Thoracic aorta (tissue), 2 donors: ENCODE results near the gene PRR20E. TPM values are rescaled to one million over a fixed set of nuclear protein-coding genes. Genes with fewer than 3 reads are reported as not detected.
"Not testable (repeated sequence)": the region's sequence is repeated elsewhere in the genome, so short reads cannot be mapped to it uniquely, and the experiment has no call there.

Experiments used
- ATAC-seq: fragments of 150-250 bp; one replicate; pipeline ENCODE4 v1.8.0; 2017; ENCODE audit warnings: low read depth; ENCODE audit not compliant: insufficient number of reproducible peaks, low FRiP score
- DNase-seq: peaks from one replicate; pipeline ENCODE4 v3.0.0-alpha.2; 2020; ENCODE audit warnings: low spot score
- H3K27ac ChIP-seq, 2 donors: fragments of 200-600 bp; sonication (generic); 1 replicate in 1 of 2; 2 replicates in 1 of 2; pipeline ENCODE4 v1.5.1; 2016; ENCODE audit warnings: mild to moderate bottlenecking in 2 of 2, moderate library complexity in 2 of 2
- H3K27me3 ChIP-seq: fragments of 200-600 bp; sonication (generic); replicated peaks from 2 replicates; pipeline ENCODE4 v1.6.0; 2016; ENCODE audit warnings: mild to moderate bottlenecking; ENCODE audit not compliant: insufficient read depth
- H3K36me3 ChIP-seq: fragments of 200-600 bp; sonication (generic); one replicate; pipeline ENCODE4 v1.5.1; 2016
- H3K4me1 ChIP-seq, 2 donors: fragments of 200-600 bp; sonication (generic); 1 replicate in 1 of 2; 2 replicates in 1 of 2; pipeline versions ENCODE4 v1.5.1 to v1.6.0; 2016; ENCODE audit warnings: low read depth in 2 of 2, mild to moderate bottlenecking in 1 of 2; ENCODE audit not compliant: control insufficient read depth in 1 of 2
- H3K4me3 ChIP-seq: fragments of 200-600 bp; sonication (generic); 2 replicates; pipeline ENCODE4 v1.5.1; 2016; ENCODE audit warnings: mild to moderate bottlenecking
- H3K9me3 ChIP-seq: fragments of 200-600 bp; sonication (generic); 2 replicates; pipeline ENCODE4 v1.5.1; 2016
- total RNA-seq, 2 donors: library from RNA; depleted of rRNA; stranded (reverse); fragments of >200 nt; gene quantifications; one replicate each; pipeline versions ENCODE4 v1.1.0 to v1.2.3, GENCODE V29; 2016
- TF ChIP-seq, protein P1 (sequence below): fragments of 200-600 bp; sonication (generic); IDR thresholded peaks from one replicate; pipeline ENCODE4 v1.5.1; 2019; ENCODE audit warnings: antibody characterized with exemption

PRR20E gene
- total RNA-seq, result not detected

GRCh38 chr13:57166897-57167296, at the start of gene PRR20E:
PRR20E (plus strand) TSS chr13:57167197; CDS start chr13:57167584, 387 bp downstream.
- H3K4me1 ChIP-seq, H3K36me3 ChIP-seq, DNase-seq, H3K27ac ChIP-seq, H3K9me3 ChIP-seq, H3K27me3 ChIP-seq, ATAC-seq, H3K4me3 ChIP-seq: not testable (repeated sequence)

- Histone ChIP-seq H3K36me3 (no peaks in the 10 kb centered on the region), H3K4me1 (peaks cover 4 to 30% of the 10 kb centered on the region in 2 donors), H3K27me3 (no peaks in the 10 kb centered on the region), H3K27ac (peak overlapping the region; percentile 43 to 51), H3K4me3 (no peak overlapping the region), H3K9me3 (no peaks in the 10 kb centered on the region)
- DNase-seq (peak; percentile 20), ATAC-seq (peak; percentile 98)
- TF ChIP-seq, protein P1, sequence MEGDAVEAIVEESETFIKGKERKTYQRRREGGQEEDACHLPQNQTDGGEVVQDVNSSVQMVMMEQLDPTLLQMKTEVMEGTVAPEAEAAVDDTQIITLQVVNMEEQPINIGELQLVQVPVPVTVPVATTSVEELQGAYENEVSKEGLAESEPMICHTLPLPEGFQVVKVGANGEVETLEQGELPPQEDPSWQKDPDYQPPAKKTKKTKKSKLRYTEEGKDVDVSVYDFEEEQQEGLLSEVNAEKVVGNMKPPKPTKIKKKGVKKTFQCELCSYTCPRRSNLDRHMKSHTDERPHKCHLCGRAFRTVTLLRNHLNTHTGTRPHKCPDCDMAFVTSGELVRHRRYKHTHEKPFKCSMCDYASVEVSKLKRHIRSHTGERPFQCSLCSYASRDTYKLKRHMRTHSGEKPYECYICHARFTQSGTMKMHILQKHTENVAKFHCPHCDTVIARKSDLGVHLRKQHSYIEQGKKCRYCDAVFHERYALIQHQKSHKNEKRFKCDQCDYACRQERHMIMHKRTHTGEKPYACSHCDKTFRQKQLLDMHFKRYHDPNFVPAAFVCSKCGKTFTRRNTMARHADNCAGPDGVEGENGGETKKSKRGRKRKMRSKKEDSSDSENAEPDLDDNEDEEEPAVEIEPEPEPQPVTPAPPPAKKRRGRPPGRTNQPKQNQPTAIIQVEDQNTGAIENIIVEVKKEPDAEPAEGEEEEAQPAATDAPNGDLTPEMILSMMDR, result no peak
Measured at GRCh38 chr13:57123681-57124080, 43.3 kb upstream of the PRR20E start.

GRCh38 chr13:57128909-57129308, 38.1 kb upstream of the PRR20E start:
- Histone ChIP-seq H3K9me3 (no peaks in the 10 kb centered on the region), H3K27me3 (no peaks in the 10 kb centered on the region)

GRCh38 chr13:57136093-57136492, 30.9 kb upstream of the PRR20E start:
- Histone ChIP-seq H3K27me3 (no peaks in the 10 kb centered on the region), H3K4me1 (no peaks in the 10 kb centered on the region), H3K4me3 (no peak overlapping the region), H3K27ac (no peak overlapping the region), H3K36me3 (no peaks in the 10 kb centered on the region), H3K9me3 (no peaks in the 10 kb centered on the region)
- TF ChIP-seq, protein P1, result no peak
- DNase-seq, result no peak
- ATAC-seq, result no peak

More at GRCh38 chr13:57128909-57129308, 38.1 kb upstream of the PRR20E start:
- TF ChIP-seq, protein P1, result no peak
- no peaks in the 10 kb centered on the region for H3K36me3 ChIP-seq
- H3K27ac ChIP-seq, result no peak overlapping the region
- no peak overlapping the region for H3K4me3 ChIP-seq
- no peak for ATAC-seq
- peaks cover 0 to 6% of the 10 kb centered on the region in 2 donors for H3K4me1 ChIP-seq
- no peak for DNase-seq

DNA sequence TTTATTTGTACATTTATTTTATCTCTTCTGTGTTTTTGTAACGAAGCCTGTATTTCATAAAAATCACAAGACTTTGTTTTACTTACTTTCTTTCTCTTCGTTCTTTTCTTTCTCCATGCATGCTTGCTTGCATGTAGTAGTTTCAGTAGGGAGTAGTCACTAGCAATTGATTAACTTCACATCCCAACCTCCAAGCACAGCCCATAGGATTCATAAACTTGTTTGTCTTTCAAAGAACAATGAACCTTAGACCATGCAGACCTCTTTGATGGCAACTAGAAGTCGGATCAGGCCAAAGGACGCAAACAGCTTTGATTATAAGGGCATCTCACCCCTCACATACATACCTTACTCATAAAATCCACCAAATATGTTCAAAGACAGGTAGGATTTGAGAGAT, 29.4 kb upstream of the PRR20E start:
- H3K27ac ChIP-seq, result no peak overlapping the region
- H3K9me3 ChIP-seq, result no peaks in the 10 kb centered on the region
- TF ChIP-seq, protein P1, result no peak
- ATAC-seq (no peak), DNase-seq (no peak)
- no peak overlapping the region for H3K4me3 ChIP-seq
- no peaks in the 10 kb centered on the region for H3K27me3 ChIP-seq
- H3K4me1 ChIP-seq, result no peaks in the 10 kb centered on the region
- no peaks in the 10 kb centered on the region for H3K36me3 ChIP-seq

DNA sequence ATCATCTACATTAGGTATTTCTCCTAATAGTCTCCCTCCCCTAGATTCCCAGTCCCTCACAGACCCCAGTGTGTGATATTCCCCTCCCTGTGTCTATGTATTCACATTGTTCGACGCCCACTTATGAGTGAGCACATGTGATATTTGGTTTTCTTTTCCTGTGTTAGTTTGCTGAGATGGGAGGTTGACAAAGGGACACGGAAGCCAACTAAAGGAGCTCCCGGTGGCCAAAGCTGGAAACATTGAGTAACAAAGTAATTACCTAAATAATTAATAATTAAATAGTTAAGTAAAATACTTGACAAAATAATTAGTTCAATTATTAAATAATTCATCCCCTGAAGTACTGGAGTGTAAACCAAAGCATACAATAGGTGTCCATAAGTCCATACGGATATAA, 28.0 kb upstream of the PRR20E start:
- DNase-seq (no peak), ATAC-seq (no peak)
- no peaks in the 10 kb centered on the region for H3K9me3 ChIP-seq
- no peaks in the 10 kb centered on the region for H3K36me3 ChIP-seq
- no peak overlapping the region for H3K4me3 ChIP-seq
- H3K27me3 ChIP-seq, result no peaks in the 10 kb centered on the region
- TF ChIP-seq, protein P1, result no peak
- H3K27ac ChIP-seq, result no peak overlapping the region
- H3K4me1 ChIP-seq, result no peaks in the 10 kb centered on the region

DNA sequence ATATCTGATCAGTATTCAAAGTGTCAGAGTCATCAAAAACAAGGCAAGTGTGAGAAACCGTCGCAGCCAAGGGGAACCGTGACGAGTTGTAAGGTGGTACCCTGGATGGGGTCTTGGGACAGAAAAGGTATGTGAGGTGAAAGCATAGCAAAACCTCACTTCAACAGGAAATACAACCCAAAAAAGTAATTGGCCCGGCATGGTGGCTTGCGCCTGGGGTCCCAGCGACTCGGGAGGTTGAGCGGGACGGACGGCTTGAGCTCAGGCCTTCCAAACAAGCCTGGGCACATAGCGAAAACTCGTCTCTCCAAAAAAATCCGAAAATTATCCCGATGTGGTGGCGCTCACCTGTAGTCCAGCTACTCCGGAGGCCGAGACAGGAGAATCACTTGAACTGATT, 27.2 kb upstream of the PRR20E start:
- H3K36me3 ChIP-seq, H3K27me3 ChIP-seq, ATAC-seq, H3K27ac ChIP-seq, H3K4me3 ChIP-seq, H3K4me1 ChIP-seq, DNase-seq, H3K9me3 ChIP-seq: not testable (repeated sequence)

- not testable (repeated sequence) for H3K27me3 ChIP-seq, H3K9me3 ChIP-seq, ATAC-seq, H3K4me3 ChIP-seq, DNase-seq, H3K4me1 ChIP-seq, H3K36me3 ChIP-seq, H3K27ac ChIP-seq
Measured at GRCh38 chr13:57140235-57140968, 26.6 kb upstream of the PRR20E start, which contains the start of gene PRR20A. PRR20A (plus strand) TSS chr13:57140918; CDS start chr13:57141305, 387 bp downstream.
